MM.1S (cell line): ENCODE data around the gene DIPK2B.

Source experiments
- DNase-seq: peaks from one replicate; pipeline ENCODE4 v3.0.0-alpha.2; 2015
- H2AFZ ChIP-seq: fragments of 300-600 bp; sonication (generic); 2 replicates; pipeline ENCODE4 v1.6.0; 2016; ENCODE audit warnings: antibody characterized with exemption, low read length
- H3F3A ChIP-seq: fragments of 300-600 bp; sonication (generic); 2 replicates; pipeline ENCODE4 v1.6.1; 2016; ENCODE audit warnings: mild to moderate bottlenecking, antibody characterized with exemption, low read length, moderate library complexity, mixed read lengths; ENCODE audit not compliant: insufficient read depth
- H3K27ac ChIP-seq: fragments of 300-600 bp; sonication (generic); 2 replicates; pipeline ENCODE4 v1.5.1; 2016; ENCODE audit warnings: mild to moderate bottlenecking, low read length
- H3K27me3 ChIP-seq: fragments of 300-600 bp; sonication (generic); replicated peaks from 2 replicates; pipeline ENCODE4 v1.6.0; 2016; ENCODE audit warnings: low read length; ENCODE audit not compliant: insufficient read depth
- H3K36me3 ChIP-seq: fragments of 300-600 bp; sonication (generic); replicated peaks from 2 replicates; pipeline ENCODE4 v1.6.1; 2016; ENCODE audit warnings: mild to moderate bottlenecking, low read length, mixed read lengths; ENCODE audit not compliant: insufficient read depth
- H3K4me1 ChIP-seq: fragments of 300-600 bp; sonication (generic); 2 replicates; pipeline ENCODE4 v1.6.1; 2016; ENCODE audit warnings: low read length, mixed read lengths
- H3K4me2 ChIP-seq: fragments of 300-600 bp; sonication (generic); 2 replicates; pipeline ENCODE4 v1.6.0; 2016; ENCODE audit warnings: low read depth, low read length
- H3K4me3 ChIP-seq: fragments of 300-600 bp; sonication (generic); 2 replicates; pipeline ENCODE4 v1.5.1; 2016; ENCODE audit warnings: low read length, mixed read lengths
- H3K79me2 ChIP-seq: fragments of 300-600 bp; sonication (generic); 2 replicates; pipeline ENCODE4 v1.6.1; 2016; ENCODE audit warnings: mixed run types, low read length, mixed read lengths
- H3K9ac ChIP-seq: fragments of 300-600 bp; sonication (generic); 2 replicates; pipeline ENCODE4 v1.6.1; 2016; ENCODE audit warnings: low read length, mixed read lengths
- H3K9me2 ChIP-seq: fragments of 300-600 bp; sonication (generic); replicated peaks from 2 replicates; pipeline ENCODE4 v1.6.1; 2016; ENCODE audit warnings: mild to moderate bottlenecking, low read length, mixed read lengths; ENCODE audit not compliant: insufficient read depth
- H3K9me3 ChIP-seq: fragments of 300-600 bp; sonication (generic); replicated peaks from 2 replicates; pipeline ENCODE4 v1.6.1; 2016; ENCODE audit warnings: mild to moderate bottlenecking, low read length, mixed read lengths; ENCODE audit not compliant: insufficient read depth
- H4K20me1 ChIP-seq: fragments of 300-600 bp; sonication (generic); 2 replicates; pipeline ENCODE4 v1.6.1; 2016; ENCODE audit warnings: mild to moderate bottlenecking, low read length, moderate library complexity, mixed read lengths; ENCODE audit not compliant: insufficient read depth
- CTCF ChIP-seq: fragments of 300-600 bp; sonication (generic); IDR thresholded peaks from 2 replicates; pipeline ENCODE4 v1.5.1; 2016; ENCODE audit warnings: antibody characterized with exemption, low read length, mixed read lengths
- EZH2 ChIP-seq: fragments of 300-600 bp; sonication (generic); optimal IDR thresholded peaks from 2 replicates; pipeline ENCODE3; 2017; ENCODE audit warnings: low read depth, mild to moderate bottlenecking, antibody characterized with exemption, low read length, mixed read lengths
- EZH2phosphoT487 ChIP-seq: fragments of 300-600 bp; sonication (generic); IDR thresholded peaks from 2 replicates; pipeline ENCODE4 v1.6.1; 2018; ENCODE audit warnings: antibody characterized with exemption, low read length

DIPK2B gene

GRCh38 chrX:45166781-45167180 is 33.9 kb downstream of the DIPK2B start:
- Histone ChIP-seq H3K4me3 (no peak overlapping the region), H3K9me3 (no peaks in the 10 kb centered on the region), H3K27me3 (no peaks in the 10 kb centered on the region), H3K4me1 (no peaks in the 10 kb centered on the region), H3F3A (no peaks in the 10 kb centered on the region), H3K4me2 (no peak overlapping the region), H2AFZ (no peak overlapping the region), H3K9me2 (no peaks in the 10 kb centered on the region), H3K36me3 (no peaks in the 10 kb centered on the region), H3K79me2 (no peaks in the 10 kb centered on the region), H3K27ac (no peak overlapping the region), H3K9ac (no peak overlapping the region), H4K20me1 (no peaks in the 10 kb centered on the region)
- TF ChIP-seq EZH2phosphoT487 (no peak), CTCF (no peak)
- no peak for DNase-seq

GRCh38 chrX:45165726-45166125 is 35.0 kb downstream of the DIPK2B start:
- DNase-seq: no peak
- Histone ChIP-seq H3K9me2 (no peaks in the 10 kb centered on the region), H3F3A (no peaks in the 10 kb centered on the region), H3K4me1 (no peaks in the 10 kb centered on the region), H2AFZ (no peak overlapping the region), H3K9ac (no peak overlapping the region), H3K79me2 (no peaks in the 10 kb centered on the region), H4K20me1 (no peaks in the 10 kb centered on the region), H3K27ac (no peak overlapping the region), H3K27me3 (no peaks in the 10 kb centered on the region), H3K9me3 (no peaks in the 10 kb centered on the region), H3K4me3 (no peak overlapping the region), H3K4me2 (no peak overlapping the region), H3K36me3 (no peaks in the 10 kb centered on the region)
- TF ChIP-seq CTCF (no peak), EZH2 (no peak)

GRCh38 chrX:45164995-45165394 is 35.7 kb downstream of the DIPK2B start:
- Histone ChIP-seq H3K9me2 (no peaks in the 10 kb centered on the region), H3K36me3 (no peaks in the 10 kb centered on the region), H3K27me3 (no peaks in the 10 kb centered on the region), H3K9me3 (no peaks in the 10 kb centered on the region), H4K20me1 (no peaks in the 10 kb centered on the region), H2AFZ (no peak overlapping the region), H3K4me2 (no peak overlapping the region), H3K9ac (no peak overlapping the region), H3K27ac (no peak overlapping the region), H3K4me1 (no peaks in the 10 kb centered on the region), H3K79me2 (no peaks in the 10 kb centered on the region), H3F3A (no peaks in the 10 kb centered on the region), H3K4me3 (no peak overlapping the region)
- no peak for DNase-seq
- no peak for TF ChIP-seq EZH2phosphoT487
- no peak for TF ChIP-seq EZH2
- no peak for TF ChIP-seq CTCF
